Measurements from ENCODE around the gene GSK3B. TPM values are rescaled to one million over a fixed set of nuclear protein-coding genes. Genes with fewer than 3 reads are reported as not detected.

The GSK3B gene
- total RNA-seq, 1 donor from 2014 or later = 138 TPM

- H3K4me3 Mint-ChIP-seq (ENCODE audit: unreplicated experiment) = peak overlapping the region; percentile 84
- H3K36me3 Mint-ChIP-seq (ENCODE audit: unreplicated experiment) = no peaks in the 10 kb centered on the region
- H3K27me3 Mint-ChIP-seq (ENCODE audit: unreplicated experiment) = no peaks in the 10 kb centered on the region
- peaks cover 17% of the 10 kb centered on the region for H3K4me1 Mint-ChIP-seq (ENCODE audit: low read depth, unreplicated experiment)
- H3K9me3 Mint-ChIP-seq (ENCODE audit: unreplicated experiment) = no peaks in the 10 kb centered on the region
- TF ChIP-seq CTCF (IDR thresholded peaks at IDR 0.05; ENCODE audit: partially characterized antibody, unreplicated experiment) = no peak
- H3K27ac Mint-ChIP-seq (ENCODE audit: unreplicated experiment) = no peak overlapping the region
- DNase-seq = no peak
Measured at GRCh38 chr3:120088622-120089021, 5.6 kb downstream of the GSK3B start.

GRCh38 chr3:120081719-120082118 lies 12.5 kb downstream of the GSK3B start:
- H3K4me1 Mint-ChIP-seq (ENCODE audit: low read depth, unreplicated experiment) = peaks cover 19% of the 10 kb centered on the region
- H3K27me3 Mint-ChIP-seq (ENCODE audit: unreplicated experiment) = peaks cover 1% of the 10 kb centered on the region
- no peak overlapping the region for H3K27ac Mint-ChIP-seq (ENCODE audit: unreplicated experiment)
- H3K36me3 Mint-ChIP-seq (ENCODE audit: unreplicated experiment) = no peaks in the 10 kb centered on the region
- H3K4me3 Mint-ChIP-seq (ENCODE audit: unreplicated experiment) = no peak overlapping the region
- no peak for DNase-seq
- peaks cover 5% of the 10 kb centered on the region for H3K9me3 Mint-ChIP-seq (ENCODE audit: unreplicated experiment)
- no peak for TF ChIP-seq CTCF (IDR thresholded peaks at IDR 0.05; ENCODE audit: partially characterized antibody, unreplicated experiment)

GRCh38 chr3:120080836-120081235 lies 13.4 kb downstream of the GSK3B start:
- Mint-ChIP-seq H3K9me3 (ENCODE audit: unreplicated experiment) (peaks cover 5% of the 10 kb centered on the region), H3K36me3 (ENCODE audit: unreplicated experiment) (no peaks in the 10 kb centered on the region), H3K27ac (ENCODE audit: unreplicated experiment) (no peak overlapping the region), H3K27me3 (ENCODE audit: unreplicated experiment) (peaks cover 1% of the 10 kb centered on the region), H3K4me3 (ENCODE audit: unreplicated experiment) (no peak overlapping the region), H3K4me1 (ENCODE audit: low read depth, unreplicated experiment) (peaks cover 16% of the 10 kb centered on the region)
- DNase-seq = no peak
- no peak for TF ChIP-seq CTCF (IDR thresholded peaks at IDR 0.05; ENCODE audit: partially characterized antibody, unreplicated experiment)

- Mint-ChIP-seq H3K36me3 (ENCODE audit: unreplicated experiment) (no peaks in the 10 kb centered on the region), H3K4me3 (ENCODE audit: unreplicated experiment) (no peak overlapping the region), H3K27me3 (ENCODE audit: unreplicated experiment) (no peaks in the 10 kb centered on the region), H3K9me3 (ENCODE audit: unreplicated experiment) (peaks cover 7% of the 10 kb centered on the region), H3K4me1 (ENCODE audit: low read depth, unreplicated experiment) (peaks cover 5% of the 10 kb centered on the region), H3K27ac (ENCODE audit: unreplicated experiment) (no peak overlapping the region)
- no peak for DNase-seq
- no peak for TF ChIP-seq CTCF (IDR thresholded peaks at IDR 0.05; ENCODE audit: partially characterized antibody, unreplicated experiment)
Measured at GRCh38 chr3:120077731-120078130, 16.5 kb downstream of the GSK3B start.

- Mint-ChIP-seq H3K27me3 (ENCODE audit: unreplicated experiment) (peaks cover 4% of the 10 kb centered on the region), H3K4me1 (ENCODE audit: low read depth, unreplicated experiment) (peaks cover 7% of the 10 kb centered on the region), H3K4me3 (ENCODE audit: unreplicated experiment) (no peak overlapping the region), H3K27ac (ENCODE audit: unreplicated experiment) (no peak overlapping the region), H3K9me3 (ENCODE audit: unreplicated experiment) (peaks cover 2% of the 10 kb centered on the region), H3K36me3 (ENCODE audit: unreplicated experiment) (no peaks in the 10 kb centered on the region)
- TF ChIP-seq CTCF (IDR thresholded peaks at IDR 0.05; ENCODE audit: partially characterized antibody, unreplicated experiment) = no peak
- DNase-seq = no peak
Measured at GRCh38 chr3:120072867-120073525, 21.3 kb downstream of the GSK3B start.

Data from glutamatergic neuron (in vitro differentiated cells).